HEK293T (cell line): ENCODE data around the gene BMERB1.

ENCODE experiments used
- BHLHE40 ChIP-seq: fragments of 450-650 bp; IDR thresholded peaks from 2 replicates; pipeline ENCODE4 v1.6.1; 2016; ENCODE audit warnings: mild to moderate bottlenecking, moderate library complexity, borderline replicate concordance
- CTBP1 ChIP-seq: fragments of 450-650 bp; IDR thresholded peaks from 2 replicates; pipeline ENCODE4 v1.6.1; 2016; ENCODE audit warnings: borderline replicate concordance
- FOXK2 ChIP-seq: fragments of 450-650 bp; IDR thresholded peaks from 2 replicates; pipeline ENCODE4 v1.6.1; 2016; ENCODE audit warnings: mild to moderate bottlenecking
- FOXM1 ChIP-seq: fragments of 450-650 bp; IDR thresholded peaks from 2 replicates; pipeline ENCODE4 v1.6.1; 2017; ENCODE audit warnings: mild to moderate bottlenecking, borderline replicate concordance
- LEF1 ChIP-seq: fragments of 450-650 bp; IDR thresholded peaks from 2 replicates; pipeline ENCODE4 v1.6.1; 2017; ENCODE audit warnings: mild to moderate bottlenecking, borderline replicate concordance
- SP1 ChIP-seq: fragments of 450-650 bp; IDR thresholded peaks from 2 replicates; pipeline ENCODE4 v1.6.1; 2017
- SUZ12 ChIP-seq: fragments of 450-650 bp; IDR thresholded peaks from 2 replicates; pipeline ENCODE4 v1.6.1; 2016; ENCODE audit warnings: mild to moderate bottlenecking
- ZNF384 ChIP-seq: fragments of 450-650 bp; IDR thresholded peaks from 2 replicates; pipeline ENCODE4 v1.6.1; 2016
- TF ChIP-seq, protein P1 (sequence below): fragments of 450-650 bp; IDR thresholded peaks from 2 replicates; pipeline ENCODE4 v1.6.1; 2016

GRCh38 chr16:15510992-15511391, 76.6 kb downstream of the BMERB1 start:
- TF ChIP-seq SUZ12 (no peak), FOXK2 (no peak), LEF1 (no peak), FOXM1 (no peak), SP1 (no peak), BHLHE40 (no peak), CTBP1 (no peak), ZNF384 (no peak)
- TF ChIP-seq, protein P1, sequence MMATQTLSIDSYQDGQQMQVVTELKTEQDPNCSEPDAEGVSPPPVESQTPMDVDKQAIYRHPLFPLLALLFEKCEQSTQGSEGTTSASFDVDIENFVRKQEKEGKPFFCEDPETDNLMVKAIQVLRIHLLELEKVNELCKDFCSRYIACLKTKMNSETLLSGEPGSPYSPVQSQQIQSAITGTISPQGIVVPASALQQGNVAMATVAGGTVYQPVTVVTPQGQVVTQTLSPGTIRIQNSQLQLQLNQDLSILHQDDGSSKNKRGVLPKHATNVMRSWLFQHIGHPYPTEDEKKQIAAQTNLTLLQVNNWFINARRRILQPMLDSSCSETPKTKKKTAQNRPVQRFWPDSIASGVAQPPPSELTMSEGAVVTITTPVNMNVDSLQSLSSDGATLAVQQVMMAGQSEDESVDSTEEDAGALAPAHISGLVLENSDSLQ, result no peak
